Fibroblast of villous mesenchyme (primary cell): ENCODE data around the gene TCF7L2. TPM values are rescaled to one million over a fixed set of nuclear protein-coding genes. Genes with fewer than 3 reads are reported as not detected.

Experiments used
- DNase-seq: peaks from one replicate; pipeline ENCODE4 v3.0.0-alpha.2; 2010; ENCODE audit warnings: low read depth
- H3K4me3 ChIP-seq: 2 replicates; pipeline ENCODE4 v1.5.1; 2011; ENCODE audit warnings: low read depth, mild to moderate bottlenecking, low read length
- CTCF ChIP-seq: IDR thresholded peaks from 2 replicates; pipeline ENCODE4 v1.5.1; 2012; ENCODE audit warnings: low read depth, mild to moderate bottlenecking, low read length; ENCODE audit not compliant: insufficient read depth
- total RNA-seq: library from RNA; depleted of rRNA; stranded (reverse); fragments of >200 nt; gene quantifications from 2 replicates; pipeline ENCODE4 v1.2.3, GENCODE V29; 2012

The TCF7L2 gene
- total RNA-seq, 1 donor, result 12.5 TPM

GRCh38 chr10:113158183-113158582 lies 208.1 kb downstream of the TCF7L2 start:
- H3K4me3 ChIP-seq, result no peak overlapping the region
- no peak for TF ChIP-seq CTCF
- no peak for DNase-seq

GRCh38 chr10:113159563-113159962 lies 209.5 kb downstream of the TCF7L2 start:
- no peak for TF ChIP-seq CTCF
- H3K4me3 ChIP-seq, result no peak overlapping the region
- no peak for DNase-seq

- no peak for DNase-seq
- no peak for TF ChIP-seq CTCF
- no peak overlapping the region for H3K4me3 ChIP-seq
Observed at GRCh38 chr10:113160641-113161040, 210.6 kb downstream of the TCF7L2 start.

GRCh38 chr10:113161066-113161465 lies 211.0 kb downstream of the TCF7L2 start:
- TF ChIP-seq CTCF, result no peak
- H3K4me3 ChIP-seq, result no peak overlapping the region

GRCh38 chr10:113162960-113163359 lies 212.9 kb downstream of the TCF7L2 start:
- TF ChIP-seq CTCF, result no peak
- no peak overlapping the region for H3K4me3 ChIP-seq
- DNase-seq, result no peak

More at GRCh38 chr10:113161066-113161465, 211.0 kb downstream of the TCF7L2 start:
- no peak for DNase-seq

GRCh38 chr10:113165673-113166072 lies 215.6 kb downstream of the TCF7L2 start:
- no peak for DNase-seq
- TF ChIP-seq CTCF, result no peak
- H3K4me3 ChIP-seq, result no peak overlapping the region

- DNase-seq, result no peak
- TF ChIP-seq CTCF, result no peak
- H3K4me3 ChIP-seq, result no peak overlapping the region
Observed at GRCh38 chr10:113167702-113168101, 217.7 kb downstream of the TCF7L2 start.
